Uterus (tissue), 4 donors: ENCODE results near the gene FBXO15. TPM values are rescaled to one million over a fixed set of nuclear protein-coding genes. Genes with fewer than 3 reads are reported as not detected.

Experiments used
- DNase-seq, 2 donors: peaks; one replicate each; pipeline ENCODE4 v3.0.0-alpha.2; 2019 to 2020
- H3K27ac ChIP-seq, 2 donors: fragments of 200-600 bp; sonication (generic); 1 replicate in 1 of 2; 2 replicates in 1 of 2; pipeline ENCODE4 v1.5.1; 2016 to 2018
- H3K27me3 ChIP-seq, 2 donors: fragments of 200-600 bp; sonication (generic); one replicate each; pipeline ENCODE4 v1.5.1; 2018 to 2019; ENCODE audit warnings: control low read depth in 1 of 2
- H3K36me3 ChIP-seq, 2 donors: fragments of 200-600 bp; sonication (generic); one replicate each; pipeline ENCODE4 v1.5.1; 2019; ENCODE audit warnings: control low read depth in 1 of 2
- H3K4me1 ChIP-seq, 2 donors: fragments of 200-600 bp; sonication (generic); one replicate each; pipeline ENCODE4 v1.5.1; 2018 to 2019; ENCODE audit warnings: control low read depth in 1 of 2
- H3K4me3 ChIP-seq, 2 donors: fragments of 200-600 bp; sonication (generic); 1 replicate in 1 of 2; 2 replicates in 1 of 2; pipeline ENCODE4 v1.5.1; 2018 to 2019; ENCODE audit warnings: mild to moderate bottlenecking in 1 of 2
- H3K9me3 ChIP-seq, 2 donors: fragments of 200-600 bp; sonication (generic); one replicate each; pipeline ENCODE4 v1.5.1; 2019; ENCODE audit warnings: control low read depth in 1 of 2
- POLR2A ChIP-seq, 2 donors: fragments of 450-650 bp; IDR thresholded peaks; one replicate each; pipeline ENCODE4 v1.6.1; 2016; ENCODE audit warnings: antibody characterized with exemption in 2 of 2, mild to moderate bottlenecking in 1 of 2, moderate library complexity in 1 of 2
- intact Hi-C: fragments of 100-400 bp; cut with DNase I; formaldehyde crosslinking; loops from one replicate; pipeline ENCODE4 v1.15.1; 2023; ENCODE audit warnings: low total_unique reads
- total RNA-seq, 4 donors: library from RNA; depleted of rRNA in 3 of 4; stranded (reverse); fragments of >200 nt in 3 of 4; gene quantifications; one replicate each; pipeline versions ENCODE4 v1.1.0 to v1.2.4, GENCODE V29; 2014 to 2023
- TF ChIP-seq, protein P1 (sequence below), 4 experiments: fragments of 200-600 bp in 2 of 4; fragments of 450-650 bp in 2 of 4; sonication (generic) in 2 of 4; IDR thresholded peaks; one replicate each; pipeline ENCODE4 v1.5.1; 2016 to 2019; ENCODE audit warnings: antibody characterized with exemption in 4 of 4, mild to moderate bottlenecking in 2 of 4, moderate library complexity in 1 of 4
- donor health status: DM: yes; HTN: yes; CAD: no.

The FBXO15 gene
- total RNA-seq, 4 donors from 2014 or later: 0.76 to 3.0 TPM; not detected in 2

DNA sequence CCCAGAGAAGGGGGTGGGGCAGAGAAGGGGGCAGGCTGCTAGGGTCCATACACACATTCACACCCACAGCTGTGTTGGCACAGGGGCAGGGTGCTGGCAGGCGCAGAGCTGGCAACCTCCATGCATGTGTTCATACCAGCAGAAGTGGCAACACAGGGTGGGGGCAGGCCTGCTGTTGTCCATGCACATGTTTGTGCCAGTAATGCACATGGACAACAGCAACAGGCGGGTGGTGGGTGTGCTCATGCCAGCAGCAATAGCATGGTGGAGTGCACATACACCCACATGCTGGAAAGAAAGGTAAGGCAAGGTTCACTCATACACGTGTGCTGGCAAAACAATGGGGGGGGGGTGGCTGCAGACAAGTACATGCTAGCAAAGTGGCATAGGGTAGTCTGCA, 54.7 kb downstream of the FBXO15 start:
- no peak for DNase-seq
- Histone ChIP-seq H3K36me3 (no peaks in the 10 kb centered on the region), H3K27ac (no peak overlapping the region), H3K27me3 (no peaks in the 10 kb centered on the region), H3K9me3 (no peaks in the 10 kb centered on the region), H3K4me1 (no peaks in the 10 kb centered on the region), H3K4me3 (no peak overlapping the region)
- intact Hi-C loops: no loop called here
- TF ChIP-seq, protein P1, sequence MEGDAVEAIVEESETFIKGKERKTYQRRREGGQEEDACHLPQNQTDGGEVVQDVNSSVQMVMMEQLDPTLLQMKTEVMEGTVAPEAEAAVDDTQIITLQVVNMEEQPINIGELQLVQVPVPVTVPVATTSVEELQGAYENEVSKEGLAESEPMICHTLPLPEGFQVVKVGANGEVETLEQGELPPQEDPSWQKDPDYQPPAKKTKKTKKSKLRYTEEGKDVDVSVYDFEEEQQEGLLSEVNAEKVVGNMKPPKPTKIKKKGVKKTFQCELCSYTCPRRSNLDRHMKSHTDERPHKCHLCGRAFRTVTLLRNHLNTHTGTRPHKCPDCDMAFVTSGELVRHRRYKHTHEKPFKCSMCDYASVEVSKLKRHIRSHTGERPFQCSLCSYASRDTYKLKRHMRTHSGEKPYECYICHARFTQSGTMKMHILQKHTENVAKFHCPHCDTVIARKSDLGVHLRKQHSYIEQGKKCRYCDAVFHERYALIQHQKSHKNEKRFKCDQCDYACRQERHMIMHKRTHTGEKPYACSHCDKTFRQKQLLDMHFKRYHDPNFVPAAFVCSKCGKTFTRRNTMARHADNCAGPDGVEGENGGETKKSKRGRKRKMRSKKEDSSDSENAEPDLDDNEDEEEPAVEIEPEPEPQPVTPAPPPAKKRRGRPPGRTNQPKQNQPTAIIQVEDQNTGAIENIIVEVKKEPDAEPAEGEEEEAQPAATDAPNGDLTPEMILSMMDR (IDR thresholded peaks at IDR 0.05): no peak
- TF ChIP-seq POLR2A (IDR thresholded peaks at IDR 0.05): no peak

DNA sequence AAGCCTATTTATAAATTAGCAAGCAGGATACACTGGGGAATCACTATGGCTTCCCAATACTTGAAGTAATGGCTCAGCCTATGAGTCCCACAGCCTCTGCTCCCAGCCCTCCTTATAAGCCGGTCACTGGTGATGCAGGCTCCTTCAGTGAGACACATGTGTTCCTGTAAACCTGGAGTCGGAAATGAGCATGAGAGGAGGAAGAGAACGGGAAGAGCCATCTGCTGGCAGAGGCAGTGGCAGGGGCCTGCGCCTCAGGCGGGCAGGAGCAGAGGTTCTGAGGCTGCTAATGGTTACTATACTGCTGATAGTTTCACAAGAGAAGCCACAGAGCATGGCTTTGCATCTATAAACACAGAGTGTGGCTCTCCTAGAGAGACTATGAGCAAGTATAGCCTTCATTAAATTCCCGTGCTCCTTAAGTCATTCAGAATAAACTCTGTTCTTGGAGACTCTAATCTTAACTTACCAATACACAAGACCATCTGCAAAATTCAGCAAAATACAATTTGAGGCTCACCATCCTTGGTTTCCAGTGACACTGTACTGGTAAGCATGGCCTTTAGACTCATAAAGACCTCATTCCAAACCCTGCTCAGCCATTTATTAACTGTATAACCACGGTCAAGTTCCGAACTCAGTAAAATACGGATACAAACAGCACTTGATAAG, 63.3 kb downstream of the FBXO15 start:
- TF ChIP-seq, protein P1 (IDR thresholded peaks at IDR 0.05): no peak
- intact Hi-C loops: no loop called here
- Histone ChIP-seq H3K27ac (no peak overlapping the region), H3K4me1 (no peaks in the 10 kb centered on the region), H3K9me3 (no peaks in the 10 kb centered on the region), H3K36me3 (no peaks in the 10 kb centered on the region), H3K27me3 (no peaks in the 10 kb centered on the region), H3K4me3 (no peak overlapping the region)
- DNase-seq: no peak

DNA sequence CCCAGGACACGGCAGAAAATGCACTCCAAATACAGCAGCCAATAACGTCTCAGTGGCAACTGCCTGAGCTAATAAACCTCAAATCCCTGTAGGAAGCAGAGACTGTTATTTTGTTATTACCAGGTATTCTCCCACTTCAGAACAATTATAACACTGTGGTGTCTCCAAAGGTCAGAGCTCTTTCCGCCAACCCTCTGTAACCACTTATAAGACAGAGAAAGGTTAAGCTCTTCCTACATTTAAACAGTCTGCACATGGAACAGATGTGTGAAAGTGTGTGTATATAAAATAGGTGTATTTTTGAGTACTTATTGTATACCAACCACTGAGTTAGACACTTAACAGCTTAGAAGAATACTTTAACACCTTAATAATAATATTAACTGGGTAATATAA, 64.1 kb downstream of the FBXO15 start:
- DNase-seq: no peak
- no peak for TF ChIP-seq POLR2A (IDR thresholded peaks at IDR 0.05)
- TF ChIP-seq, protein P1 (IDR thresholded peaks at IDR 0.05): no peak
- no peak overlapping the region for H3K4me3 ChIP-seq
- H3K9me3 ChIP-seq: no peaks in the 10 kb centered on the region
- H3K27ac ChIP-seq: no peak overlapping the region
- no peaks in the 10 kb centered on the region for H3K4me1 ChIP-seq
- intact Hi-C loops: no loop called here
- H3K36me3 ChIP-seq: no peaks in the 10 kb centered on the region
- H3K27me3 ChIP-seq: no peaks in the 10 kb centered on the region

DNA sequence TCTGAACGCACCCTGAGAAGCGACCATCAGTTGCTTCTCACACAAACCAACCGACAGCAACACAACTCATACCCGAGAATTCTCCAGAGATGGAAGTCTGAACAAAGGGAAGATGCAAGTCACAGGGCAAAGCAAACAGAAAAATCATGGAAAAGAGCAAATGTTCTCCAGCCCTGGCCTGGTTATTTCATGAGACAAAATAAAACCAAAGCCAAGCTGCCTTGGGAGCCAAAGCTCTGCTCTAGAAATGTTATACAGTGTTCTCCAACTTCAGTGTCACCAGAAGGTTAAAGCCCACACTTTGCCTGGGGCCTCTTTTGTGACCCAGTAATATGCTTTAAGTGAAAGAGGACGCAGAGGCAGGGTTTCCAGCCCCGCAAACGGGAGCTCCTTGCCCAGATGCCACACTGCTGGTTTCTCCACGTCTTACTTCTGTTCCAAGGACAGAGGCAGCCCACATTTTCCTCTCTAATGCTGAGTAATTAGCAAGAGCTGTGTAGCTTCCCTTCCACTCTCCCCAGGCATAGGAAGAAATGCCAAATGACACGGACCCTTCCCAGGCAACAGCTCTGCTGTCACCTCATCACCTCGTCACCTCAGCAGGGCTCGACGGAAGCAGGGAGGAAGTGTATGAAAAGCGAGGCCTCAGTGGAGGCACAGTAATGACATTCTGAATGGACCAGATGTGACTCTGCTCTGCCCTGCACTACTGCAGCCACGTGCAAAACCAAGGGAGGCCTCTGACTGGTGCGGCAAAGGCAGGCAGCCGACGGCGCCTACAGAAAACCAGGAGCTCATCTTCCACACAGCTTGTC, 64.7 kb downstream of the FBXO15 start:
- H3K9me3 ChIP-seq: no peaks in the 10 kb centered on the region
- intact Hi-C loops: no loop called here
- H3K4me1 ChIP-seq: no peaks in the 10 kb centered on the region
- H3K27ac ChIP-seq: no peak overlapping the region
- no peak for DNase-seq
- H3K36me3 ChIP-seq: no peaks in the 10 kb centered on the region
- no peaks in the 10 kb centered on the region for H3K27me3 ChIP-seq
- no peak for TF ChIP-seq POLR2A (IDR thresholded peaks at IDR 0.05)
- TF ChIP-seq, protein P1 (IDR thresholded peaks at IDR 0.05): no peak
- H3K4me3 ChIP-seq: no peak overlapping the region
